Adipose tissue (tissue), 3 donors: ENCODE results near the gene TSPAN14. TPM values are rescaled to one million over a fixed set of nuclear protein-coding genes. Genes with fewer than 3 reads are reported as not detected.
"Not testable (repeated sequence)": the region's sequence is repeated elsewhere in the genome, so short reads cannot be mapped to it uniquely, and the experiment has no call there.

Experiments used
- H3K27ac ChIP-seq: one replicate; pipeline ENCODE4 v1.5.1; 2013; ENCODE audit warnings: low read depth, low read length
- WGBS, 3 donors: extraction: QIAGEN DNeasy Blood & Tissue Kit; methylation state at CpG; one replicate each; pipeline ENCODE4 v1.1.7; 2013; 5-methylcytosine and 5-hydroxymethylcytosine counted together
- polyA plus RNA-seq, 3 donors: library from polyadenylated mRNA; stranded (reverse); fragments of 200-250 nt; gene quantifications; one replicate each; pipeline ENCODE4 v1.2.3, GENCODE V29; 2013
- donor health status: healthy with polysubstance abuse.
- donor health status: Bipolar disorder and iron deficiency.
- donor health status: healthy.

TSPAN14 gene
- polyA plus RNA-seq, 3 donors: 29.5 to 82.7 (median 36.2) TPM

DNA sequence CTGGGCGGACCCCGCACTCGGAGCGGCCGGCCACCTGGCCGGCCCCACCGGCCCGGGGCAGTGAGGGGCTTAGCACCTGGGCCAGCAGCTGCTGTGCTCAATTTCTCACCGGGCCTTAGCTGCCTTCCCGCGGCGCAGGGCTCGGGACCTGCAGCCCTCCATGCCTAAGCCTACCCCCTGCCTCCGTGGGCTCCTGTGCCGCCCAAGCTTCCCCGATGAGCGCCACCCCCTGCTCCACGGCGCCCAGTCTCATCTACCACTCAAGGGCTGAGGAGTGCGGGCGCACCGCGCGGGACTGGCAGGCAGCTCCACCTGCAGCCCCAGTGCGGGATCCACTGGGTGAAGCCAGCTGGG, 89.2 kb downstream of the TSPAN14 start:
- 95 to 98% (median 96%) methylated on average over 22 to 25 of the region's 25 CpGs for WGBS, 3 donors
- H3K27ac ChIP-seq: not testable (repeated sequence)

DNA sequence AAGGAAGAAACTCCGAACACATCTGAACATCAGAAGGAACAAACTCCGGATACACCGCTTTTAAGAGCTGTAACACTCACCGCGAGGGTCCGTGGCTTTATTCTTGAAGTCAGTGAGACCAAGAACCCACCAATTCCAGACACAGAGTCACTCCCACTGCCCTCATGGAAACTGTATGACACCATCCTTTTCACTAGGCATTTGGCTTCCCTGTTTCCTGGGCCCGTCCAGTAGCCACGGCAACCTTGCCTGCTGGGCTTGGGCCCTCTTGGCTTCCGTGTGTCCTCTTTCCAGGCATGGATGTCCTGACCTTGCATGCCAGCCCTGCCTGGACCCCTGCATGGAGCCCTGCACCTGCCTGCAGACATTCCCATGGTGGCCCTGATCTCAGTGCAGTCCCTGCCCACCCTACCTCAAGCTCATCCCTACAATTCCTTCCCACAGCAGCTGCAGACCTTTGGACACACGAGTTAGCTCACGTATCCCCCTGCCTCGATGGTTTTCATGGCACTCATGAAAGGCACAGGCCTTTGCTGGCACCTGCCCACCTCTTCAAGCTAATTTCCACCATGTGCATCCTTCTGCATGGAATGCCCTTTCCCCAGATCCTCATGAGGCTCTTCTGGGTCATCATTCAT, 90.3 kb downstream of the TSPAN14 start:
- 87 to 93% (median 92%) methylated on average over 12 of the region's 12 CpGs for WGBS, 3 donors
- H3K27ac ChIP-seq: no peak overlapping the region

DNA sequence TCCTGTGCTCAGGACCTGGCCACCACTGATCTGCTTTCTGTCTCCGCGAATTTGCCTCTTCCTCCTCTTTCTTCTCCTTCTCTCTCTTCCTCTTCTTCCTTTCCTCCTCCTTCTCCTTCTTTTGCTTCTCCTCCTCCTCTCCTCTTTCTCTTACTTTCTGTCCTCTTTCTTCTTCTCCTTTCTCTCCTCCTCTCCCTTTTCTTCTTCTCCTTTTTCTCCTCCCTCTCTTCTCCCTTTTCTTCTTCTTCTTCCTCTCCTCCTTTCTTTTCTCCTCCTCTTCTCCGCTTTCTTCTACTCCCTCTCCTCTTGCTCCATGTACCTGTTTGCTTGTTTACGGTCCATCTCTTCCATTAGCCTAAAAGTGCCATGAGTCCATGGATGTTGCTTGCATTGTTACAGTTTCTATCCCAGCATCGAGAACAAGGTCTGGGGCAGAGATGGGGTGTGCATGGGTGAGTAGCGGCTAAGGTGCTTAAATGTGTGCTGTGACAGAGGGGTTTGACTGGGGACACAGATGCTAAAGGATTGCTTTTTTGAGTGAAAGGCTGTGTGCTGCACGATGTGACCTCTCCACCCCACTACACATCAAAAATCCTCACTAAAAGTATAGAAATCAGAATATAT, 91.3 kb downstream of the TSPAN14 start:
- no peak overlapping the region for H3K27ac ChIP-seq
- 84 to 87% (median 86%) methylated on average over 7 of the region's 7 CpGs for WGBS, 3 donors

DNA sequence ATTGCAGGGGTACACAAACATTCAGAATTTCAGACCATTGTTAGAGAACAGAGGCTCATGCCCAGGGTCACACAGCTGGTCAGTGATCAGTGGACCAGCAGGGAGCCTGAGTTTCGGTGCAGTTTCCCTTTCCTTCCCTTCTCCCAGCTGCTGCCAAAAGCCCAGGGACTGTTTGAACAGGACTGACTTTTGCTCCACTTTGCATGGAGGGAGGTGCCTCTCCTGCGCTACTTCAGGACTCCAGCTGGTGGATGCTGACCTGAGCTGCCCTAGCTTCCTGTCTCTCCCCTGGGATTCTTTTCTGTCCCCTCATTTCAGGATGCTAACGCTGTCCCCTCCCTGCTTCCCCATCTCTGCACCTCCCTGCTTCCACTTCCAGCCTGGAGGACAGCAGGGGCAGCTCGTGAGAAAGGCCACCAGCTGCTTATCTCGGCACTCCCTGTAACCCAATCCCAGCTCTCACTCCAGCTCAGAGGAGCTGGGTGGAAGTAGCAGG, 98.1 kb downstream of the TSPAN14 start:
- H3K27ac ChIP-seq: no peak overlapping the region
- 20 to 47% (median 30%) methylated on average over 5 of the region's 5 CpGs for WGBS, 3 donors

DNA sequence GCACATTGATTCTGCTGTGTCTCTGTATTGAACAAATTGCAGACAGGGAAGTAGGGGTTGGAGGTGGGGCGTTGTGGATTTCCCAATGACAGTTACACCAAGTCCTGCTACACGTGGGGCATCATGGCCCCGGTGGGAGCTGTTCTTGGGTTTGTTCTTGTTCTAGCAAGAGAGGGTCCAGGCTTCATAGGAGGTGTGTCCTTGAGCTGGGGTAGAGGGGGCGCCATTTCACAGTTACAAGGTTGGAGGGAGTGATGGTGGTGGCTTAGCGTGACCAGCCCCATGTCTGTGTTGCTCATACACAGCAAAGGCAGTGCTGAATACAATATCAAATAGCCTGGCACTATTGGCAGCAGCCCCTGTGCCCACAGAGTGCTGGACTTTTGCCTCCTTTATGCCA, 99.3 kb downstream of the TSPAN14 start:
- 74 to 91% (median 81%) methylated on average over 5 of the region's 5 CpGs for WGBS, 3 donors
- H3K27ac ChIP-seq: no peak overlapping the region

DNA sequence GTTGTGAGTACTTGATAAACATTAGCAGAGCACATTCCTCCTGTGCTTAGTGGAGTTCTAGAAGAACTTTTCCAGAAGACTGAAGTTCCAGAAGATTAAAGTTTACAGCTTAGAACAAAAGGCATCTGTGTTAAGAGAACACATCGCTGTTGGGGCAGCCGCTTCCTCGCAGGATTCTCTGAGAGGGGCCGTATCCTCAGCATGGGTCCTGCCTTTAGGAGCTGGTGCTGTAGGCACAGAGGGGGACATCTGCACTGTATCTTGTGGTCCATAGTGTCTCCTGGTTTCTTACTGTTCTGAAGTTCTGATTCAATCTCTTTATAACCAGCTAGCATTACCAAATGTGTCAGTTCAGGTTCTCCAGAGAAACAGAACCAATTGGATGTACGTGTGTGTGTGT, 99.9 kb downstream of the TSPAN14 start:
- no peak overlapping the region for H3K27ac ChIP-seq
- WGBS, 3 donors: 89 to 95% (median 95%) methylated on average over 5 of the region's 5 CpGs

DNA sequence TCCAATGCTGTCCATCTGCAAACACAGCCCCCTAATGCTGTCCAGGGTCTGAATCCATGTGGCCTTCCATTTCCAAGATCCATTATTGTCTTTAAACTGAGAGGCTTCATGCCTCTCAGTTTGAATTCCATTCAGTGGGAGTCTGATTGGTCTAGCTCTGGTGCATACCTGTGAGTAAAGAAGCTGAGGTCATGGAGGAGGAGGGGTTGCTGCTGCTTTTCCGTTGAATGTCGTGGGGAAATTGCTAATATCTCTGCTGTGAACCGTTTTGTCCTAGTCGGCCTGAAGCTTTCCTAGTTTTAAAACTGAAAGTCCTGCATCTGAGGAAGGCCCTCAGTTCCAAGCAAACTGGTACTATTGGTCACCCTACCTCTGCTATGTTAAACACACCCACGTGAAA, 101.3 kb downstream of the TSPAN14 start:
- H3K27ac ChIP-seq: no peak overlapping the region
- 58 to 76% (median 68%) methylated on average over 5 of the region's 5 CpGs for WGBS, 3 donors

DNA sequence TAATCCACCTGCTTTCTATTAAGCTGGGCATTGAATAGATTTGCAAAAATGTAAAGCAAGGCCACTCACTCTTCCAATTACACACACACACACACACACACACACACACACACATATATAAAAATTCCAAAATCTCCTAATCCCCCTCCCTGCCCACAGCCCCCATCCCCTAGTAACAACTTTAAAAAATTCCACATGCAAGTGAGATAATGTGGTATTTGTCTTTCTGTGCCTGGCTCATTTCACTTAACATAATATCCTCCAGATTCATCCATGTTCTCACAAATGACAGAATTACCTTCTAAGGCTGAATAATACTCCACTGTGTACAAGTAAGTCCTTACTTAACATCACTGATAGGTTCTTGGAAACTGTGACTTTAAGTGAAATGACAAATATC, 107.8 kb downstream of the TSPAN14 start:
- H3K27ac ChIP-seq: no peak overlapping the region

DNA sequence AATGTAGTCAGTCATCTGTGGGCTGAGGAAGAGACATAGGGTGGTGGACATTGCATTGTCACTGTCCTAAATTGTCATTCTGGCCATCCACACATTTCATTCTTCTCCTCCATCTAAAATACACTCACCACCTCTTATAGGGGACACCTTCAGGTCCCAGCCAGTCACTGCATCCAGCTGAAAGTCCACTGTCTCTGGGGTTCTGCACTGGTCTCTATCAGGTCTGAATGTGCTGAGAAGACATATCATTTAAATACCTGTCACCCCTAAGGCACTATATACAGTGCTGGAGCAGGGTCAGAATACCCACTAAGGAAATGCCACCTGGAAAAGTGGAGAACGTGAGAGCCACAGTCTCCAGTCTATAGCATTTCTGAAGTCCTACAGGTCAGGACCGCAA, 113.2 kb downstream of the TSPAN14 start:
- no peak overlapping the region for H3K27ac ChIP-seq

DNA sequence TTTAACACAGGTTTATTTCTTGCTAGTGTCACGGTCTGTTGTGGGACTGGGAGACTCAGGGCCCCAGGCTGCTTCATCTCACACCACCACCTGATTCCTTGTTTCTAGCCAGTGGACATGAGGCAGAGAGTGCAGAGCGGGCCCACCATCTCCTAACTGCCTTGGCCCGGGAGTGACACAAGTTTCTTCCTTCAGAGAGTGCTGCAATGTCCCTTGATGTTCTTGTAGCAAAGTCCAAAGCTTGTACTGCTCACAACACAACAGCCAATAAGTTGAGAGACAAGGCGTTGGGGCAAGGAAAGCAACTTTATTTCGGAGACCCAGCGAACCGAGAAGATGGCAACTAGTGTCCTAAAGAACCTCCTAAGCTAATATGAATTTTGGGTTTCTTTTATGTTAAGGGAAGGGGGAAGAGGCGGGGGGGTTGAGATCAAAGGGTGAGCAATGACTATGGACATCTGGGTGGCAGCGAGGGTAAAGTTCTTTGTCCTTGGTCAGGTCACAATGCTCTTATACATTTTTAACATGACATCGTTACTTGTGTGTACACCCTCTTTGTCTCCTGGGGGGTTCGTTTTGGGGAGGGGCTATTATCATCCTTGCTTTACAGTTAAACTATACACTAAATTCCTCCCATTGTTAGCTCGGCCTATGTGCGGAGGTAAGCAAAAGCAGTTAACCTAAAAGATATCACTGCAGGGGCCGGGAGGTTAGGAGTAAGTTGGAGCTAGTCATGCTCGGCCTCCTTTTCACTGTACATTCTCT, 115.2 kb downstream of the TSPAN14 start:
- 83 to 94% (median 93%) methylated on average over 15 of the region's 15 CpGs for whole genome bisulfite sequencing, 3 donors

More for the DNA sequence above, 113.2 kb downstream of the TSPAN14 start:
- 79 to 88% (median 86%) methylated on average over 2 of the region's 2 CpGs for WGBS, 3 donors

DNA sequence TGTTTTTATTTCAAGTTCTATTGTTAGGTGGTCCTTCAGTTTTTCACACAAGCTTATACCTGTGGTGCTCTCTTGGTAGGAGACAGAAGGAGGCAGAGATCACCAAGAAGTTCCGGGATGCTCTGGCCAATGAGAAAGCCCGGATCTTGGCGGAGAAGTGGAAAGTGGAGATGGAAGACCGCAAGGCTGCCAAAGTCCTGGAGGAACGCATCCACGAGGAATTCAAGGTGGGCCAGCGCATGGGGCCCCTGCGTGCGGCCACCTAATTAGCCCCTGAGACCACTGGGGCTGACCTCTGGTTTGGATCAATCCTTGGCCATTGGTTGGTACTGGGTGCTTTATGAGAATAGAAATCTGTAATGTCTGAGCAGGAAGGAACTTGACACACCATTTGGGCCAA, 117.2 kb downstream of the TSPAN14 start:
- no peak overlapping the region for H3K27ac ChIP-seq
- WGBS, 3 donors: 96 to 100% (median 97%) methylated on average over 9 of the region's 9 CpGs

More for the DNA sequence above, 115.2 kb downstream of the TSPAN14 start:
- no peak overlapping the region for H3K27ac ChIP-seq

DNA sequence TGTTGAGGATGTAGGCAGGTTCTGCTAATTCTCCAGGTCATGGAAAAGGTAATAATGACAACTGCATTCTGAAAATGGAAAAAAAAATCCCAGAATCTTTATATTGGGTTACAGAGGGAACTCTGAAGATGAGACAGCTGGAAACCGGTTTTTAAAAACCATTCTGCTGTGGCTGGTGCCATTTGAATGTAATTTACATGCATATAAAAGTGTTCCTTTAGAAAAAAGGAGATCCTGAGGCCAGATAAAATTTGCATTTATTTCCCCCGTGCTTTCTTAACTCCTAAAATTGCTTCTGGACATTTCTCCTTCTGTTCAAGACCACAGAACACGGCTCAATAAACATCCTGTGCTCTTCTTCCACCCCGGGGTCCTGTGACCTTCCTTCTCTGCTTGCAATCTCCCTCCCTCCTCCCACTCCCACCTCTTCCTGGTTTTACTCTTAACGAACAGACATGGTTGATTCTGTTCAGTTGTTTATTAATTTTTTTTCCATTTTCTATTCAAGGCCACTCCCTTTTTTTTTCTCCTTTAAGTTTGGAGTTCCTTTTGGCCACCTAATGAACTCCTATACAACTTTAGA, 125.2 kb downstream of the TSPAN14 start:
- no peak overlapping the region for H3K27ac ChIP-seq
- WGBS, 3 donors: 25 to 35% (median 34%) methylated on average over 5 of the region's 5 CpGs

DNA sequence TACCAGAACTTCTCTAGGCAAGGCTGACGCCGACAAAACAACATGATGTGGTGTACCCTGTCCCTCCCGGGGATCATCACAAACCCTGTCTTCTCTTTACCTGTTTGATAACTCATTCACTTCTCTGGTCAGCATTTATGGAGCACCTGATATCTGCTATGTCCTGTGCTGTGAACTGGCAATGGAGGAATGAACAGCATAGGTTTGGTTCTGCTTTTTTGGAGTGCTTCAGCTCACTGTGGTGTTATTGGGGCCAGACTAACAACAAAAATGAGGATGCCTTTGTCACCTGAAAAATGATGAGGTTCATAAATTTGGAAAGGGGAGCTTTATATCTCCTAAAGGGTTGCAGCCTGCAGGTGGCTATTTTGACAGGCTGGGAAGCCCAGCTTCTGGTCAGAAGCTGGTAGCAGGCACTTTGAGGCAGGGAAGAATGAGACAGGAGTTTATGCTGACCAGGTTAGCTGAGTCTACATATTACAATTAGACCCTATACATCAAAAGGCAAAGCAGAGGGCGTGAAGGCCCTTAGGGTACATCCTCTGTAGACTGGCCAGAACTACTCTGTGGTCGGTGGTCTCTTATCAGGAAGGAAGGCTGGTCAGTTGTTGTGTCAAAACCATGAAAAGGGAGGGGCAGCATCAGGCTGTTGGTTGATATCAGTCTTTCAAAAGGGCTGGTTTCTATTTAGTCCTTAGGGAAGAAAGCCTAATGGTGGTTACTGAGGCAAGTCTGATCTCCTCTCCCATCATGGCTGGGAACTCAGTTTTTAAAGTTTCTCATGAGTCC, 125.9 kb downstream of the TSPAN14 start:
- no peak overlapping the region for H3K27ac ChIP-seq
- 55 to 84% (median 70%) methylated on average over 5 of the region's 5 CpGs for WGBS, 3 donors

DNA sequence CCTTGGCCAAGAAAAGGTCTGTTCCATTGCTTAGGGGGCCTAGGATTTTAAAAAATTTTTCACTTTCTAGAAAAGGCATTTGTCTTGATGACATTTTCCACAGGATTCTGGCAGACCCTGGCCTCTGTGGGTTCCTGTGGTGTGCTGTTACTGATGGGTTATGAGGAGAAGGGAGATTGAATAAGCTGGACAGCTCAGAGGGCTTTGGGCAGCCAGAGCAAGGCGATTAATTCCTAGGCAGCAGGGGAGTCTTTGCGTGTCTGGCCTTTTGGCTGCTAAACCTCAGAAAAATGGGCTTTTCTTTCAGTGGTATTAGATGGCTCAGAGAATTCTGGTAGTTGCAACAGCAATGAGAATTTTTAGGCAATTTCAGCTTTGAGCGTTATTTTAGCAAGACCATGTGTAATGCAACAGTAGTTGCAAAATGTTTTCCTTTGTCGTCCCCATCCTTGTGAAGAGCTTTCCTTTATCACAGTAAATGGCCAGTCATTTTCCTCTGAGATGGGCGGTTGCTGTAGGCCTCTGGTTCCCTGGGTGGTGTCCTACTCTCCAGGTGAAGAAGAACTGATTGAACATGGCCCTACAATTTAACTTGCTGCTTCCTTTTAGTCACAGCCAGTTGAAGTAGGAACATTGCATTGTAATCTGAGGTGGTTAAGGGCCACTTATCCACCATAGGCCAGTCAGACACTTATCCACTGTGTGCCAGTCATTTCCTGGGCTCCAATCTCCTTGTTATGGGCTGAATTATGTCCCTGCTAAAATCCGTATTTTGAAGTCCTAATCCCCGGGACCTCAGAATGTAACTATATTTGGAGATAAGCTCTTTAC, 126.7 kb downstream of the TSPAN14 start:
- H3K27ac ChIP-seq: no peak overlapping the region
- 62 to 88% (median 64%) methylated on average over 7 of the region's 7 CpGs for WGBS, 3 donors

DNA sequence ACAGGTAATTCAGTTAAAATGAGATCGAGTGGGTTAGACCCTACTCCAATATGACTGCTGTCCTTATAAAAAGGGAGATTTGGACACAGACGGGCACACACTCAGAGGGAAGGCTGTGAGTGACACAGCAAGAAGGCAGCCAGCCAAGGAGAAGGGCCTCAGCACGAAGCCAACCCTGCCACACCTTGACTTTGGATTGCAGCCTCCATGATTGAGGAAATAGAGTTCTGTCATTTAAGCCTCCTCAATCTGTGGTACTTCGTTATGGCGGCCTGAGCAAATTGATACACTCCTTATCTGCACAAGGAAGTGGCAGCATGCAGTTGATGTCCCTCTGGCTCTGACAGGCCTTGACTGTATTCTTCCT, 127.3 kb downstream of the TSPAN14 start:
- WGBS, 3 donors: 70 to 80% (median 76%) methylated on average over 5 of the region's 5 CpGs
- no peak overlapping the region for H3K27ac ChIP-seq

DNA sequence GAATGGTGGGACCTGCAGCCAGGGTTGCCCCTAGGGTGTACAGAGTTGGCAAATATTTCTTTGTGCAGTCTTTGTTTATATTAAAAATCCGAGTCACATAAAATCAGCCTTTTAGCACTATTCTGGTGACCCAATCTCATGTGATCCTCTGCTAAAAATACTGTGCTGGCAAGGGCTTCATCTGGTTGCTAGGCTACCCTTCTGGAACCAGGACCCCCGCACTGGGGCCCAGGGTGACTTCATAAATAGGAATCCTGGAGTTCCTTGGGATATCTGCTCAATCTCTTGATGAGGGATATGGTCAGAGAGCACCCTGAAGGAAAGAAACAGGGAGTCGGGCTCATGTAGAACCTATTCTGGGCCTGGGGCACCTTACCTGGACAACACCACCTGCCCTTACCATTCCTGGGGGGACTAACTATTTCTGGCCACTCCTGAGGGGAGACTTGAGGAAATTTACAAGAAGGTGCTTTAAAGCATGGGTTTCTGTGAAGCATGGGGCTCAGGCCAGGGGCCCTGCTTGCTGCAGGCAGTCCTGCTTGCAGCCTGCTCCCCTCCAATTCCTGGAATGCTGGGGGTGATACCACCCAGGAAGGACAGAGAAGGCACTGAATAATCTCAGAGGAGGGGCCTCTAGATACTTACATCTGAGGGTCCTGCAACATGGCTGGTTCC, 128.3 kb downstream of the TSPAN14 start:
- no peak overlapping the region for H3K27ac ChIP-seq
- 63 to 76% (median 70%) methylated on average over 3 of the region's 3 CpGs for WGBS, 3 donors
